NB4 (cell line): Measurements from ENCODE around the gene MGAT4B.

Experiments used
- DNase-seq: peaks from one replicate; pipeline ENCODE4 v3.0.0; 2010; ENCODE audit warnings: low read depth
- H3K4me3 ChIP-seq: one replicate; pipeline ENCODE4 v1.5.1; 2011; ENCODE audit warnings: mild to moderate bottlenecking, low read depth, low read length, moderate library complexity
- CTCF ChIP-seq: IDR thresholded peaks from one replicate; pipeline ENCODE4 v1.5.1; 2012; ENCODE audit warnings: low read depth, low read length
- MAX ChIP-seq: IDR thresholded peaks from 2 replicates; pipeline ENCODE4 v1.6.1; 2011; ENCODE audit warnings: low read depth, low read length
- MYC ChIP-seq: IDR thresholded peaks from 2 replicates; pipeline ENCODE4 v1.6.1; 2011; ENCODE audit warnings: low read depth, low read length
- POLR2A ChIP-seq: IDR thresholded peaks from 2 replicates; pipeline ENCODE4 v1.6.1; 2011; ENCODE audit warnings: mild to moderate bottlenecking; ENCODE audit not compliant: insufficient read length; ENCODE audit errors: extremely low read depth

Gene MGAT4B

GRCh38 chr5:179806250-179807048, at the start of gene MGAT4B:
Gene MGAT4B (minus strand): TSS chr5:179806866. CDS start chr5:179806583, 283 bp downstream.
- TF ChIP-seq MAX (no peak), POLR2A (peak; percentile 33)
- H3K4me3 ChIP-seq, result peak within 1 kb of the TSS; percentile 59
- peak; percentile 85 for DNase-seq

- TF ChIP-seq CTCF, result no peak
- TF ChIP-seq MAX, result no peak
- TF ChIP-seq POLR2A, result no peak
- H3K4me3 ChIP-seq, result no peak overlapping the region
- no peak for DNase-seq
Measured at GRCh38 chr5:179854356-179854755, 47.7 kb upstream of the MGAT4B start.

GRCh38 chr5:179852993-179853547, 46.4 kb upstream of the MGAT4B start:
- no peak for DNase-seq
- H3K4me3 ChIP-seq, result no peak overlapping the region

GRCh38 chr5:179841621-179842020, 35.0 kb upstream of the MGAT4B start:
- DNase-seq, result no peak
- no peak overlapping the region for H3K4me3 ChIP-seq
- TF ChIP-seq MYC (no peak), MAX (no peak), CTCF (no peak), POLR2A (no peak)

More at GRCh38 chr5:179852993-179853547, 46.4 kb upstream of the MGAT4B start:
- TF ChIP-seq MAX, result no peak
- TF ChIP-seq POLR2A, result no peak
- no peak for TF ChIP-seq MYC

GRCh38 chr5:179840766-179841165, 34.1 kb upstream of the MGAT4B start:
- no peak for DNase-seq
- no peak for TF ChIP-seq MAX
- no peak for TF ChIP-seq CTCF
- no peak for TF ChIP-seq POLR2A
- no peak for TF ChIP-seq MYC
- no peak overlapping the region for H3K4me3 ChIP-seq

- no peak for TF ChIP-seq MYC
- no peak for TF ChIP-seq MAX
- no peak for TF ChIP-seq POLR2A
- H3K4me3 ChIP-seq, result no peak overlapping the region
- DNase-seq, result no peak
Measured at GRCh38 chr5:179840321-179840720, 33.7 kb upstream of the MGAT4B start.
